ENCODE data around the gene SLCO4A1. TPM values are rescaled to one million over a fixed set of nuclear protein-coding genes. Genes with fewer than 3 reads are reported as not detected.
A peak's percentile ranks its signal among the peaks of the same experiment; 100 is the strongest.

The SLCO4A1 gene
- total RNA-seq, 1 experiment from 2014 or later, result 6.0 TPM

DNA sequence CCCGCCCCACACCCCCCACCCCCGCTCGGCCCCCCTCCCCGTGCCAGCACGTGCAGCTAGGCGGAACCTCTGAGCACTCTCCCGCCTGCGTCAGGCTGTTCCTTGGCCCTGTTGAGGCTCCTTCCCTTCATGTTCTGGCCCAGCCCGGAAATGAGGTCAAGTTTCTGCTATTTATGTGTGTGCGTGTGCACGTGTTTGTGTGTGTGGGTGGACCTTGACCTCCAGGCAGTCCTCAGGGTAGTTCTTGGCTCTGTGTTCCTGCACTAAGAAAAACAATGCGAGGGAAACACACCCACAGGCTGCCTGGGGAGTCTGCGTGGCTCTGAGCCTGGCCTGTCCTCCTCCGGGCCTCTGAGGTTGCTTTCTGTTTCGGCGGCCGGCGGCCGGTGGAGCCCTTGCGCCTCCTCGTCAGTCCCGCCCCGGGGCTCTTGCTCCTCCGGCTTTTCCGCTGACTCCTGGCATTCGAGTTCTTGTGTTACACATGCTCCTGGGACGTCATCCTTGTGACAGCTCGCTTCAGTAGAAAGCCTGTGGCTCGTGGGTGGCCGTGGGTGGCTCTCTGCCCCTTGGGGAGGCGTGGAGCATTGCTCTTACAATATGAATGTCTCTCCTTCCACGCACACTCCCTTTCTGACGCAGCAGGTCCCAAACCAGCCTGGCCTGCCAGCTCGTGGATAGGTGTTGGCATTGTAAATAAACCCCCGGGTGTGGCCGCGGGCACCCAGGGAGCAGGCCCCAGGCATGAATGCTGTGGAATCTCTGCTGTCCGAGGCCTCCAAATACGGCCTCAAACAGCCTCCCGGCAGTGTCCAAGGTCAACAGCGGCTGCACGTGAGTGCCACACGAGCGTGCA, 10.0 kb downstream of the SLCO4A1 start:
- Histone ChIP-seq H3K4me1 (replicated peaks) (peaks cover 26% of the 10 kb centered on the region), H3K27me3 (replicated peaks) (no peaks in the 10 kb centered on the region), H3K36me3 (peaks cover 2% of the 10 kb centered on the region; the same call in 1 of the 2 replicates), H3K27ac (peak overlapping the region; percentile 67), H3K9me3 (replicated peaks) (no peaks in the 10 kb centered on the region), H3K4me3 (peak overlapping the region; percentile 20)
- peak; percentile 93 to 96 for DNase-seq (ENCODE audit: low read depth in 1 of 2, low spot score in 2 of 2)

DNA sequence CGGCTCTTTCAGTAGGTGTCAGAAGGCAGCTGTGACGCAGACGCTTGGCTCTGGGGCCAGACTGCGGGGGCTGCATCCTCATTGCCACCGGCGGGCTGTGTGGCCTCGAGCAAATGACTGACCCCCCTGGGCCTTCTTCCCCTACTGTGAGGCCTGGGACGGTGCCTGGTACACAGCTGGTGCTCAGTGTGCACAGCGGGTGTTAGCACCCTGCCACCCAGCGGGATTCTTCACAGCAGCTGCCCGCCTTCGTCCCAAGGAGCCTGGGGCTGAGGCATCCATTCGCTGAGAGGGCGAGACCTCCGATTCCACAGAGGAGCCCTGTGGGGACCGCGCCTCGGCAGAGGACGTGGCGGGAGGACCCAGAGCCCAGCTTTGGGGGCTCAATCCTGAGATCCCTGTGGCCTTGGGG, 10.6 kb downstream of the SLCO4A1 start:
- H3K9me3 ChIP-seq (replicated peaks), result no peaks in the 10 kb centered on the region
- peaks cover 2% of the 10 kb centered on the region; the same call in 1 of the 2 replicates for H3K36me3 ChIP-seq
- peaks cover 26% of the 10 kb centered on the region for H3K4me1 ChIP-seq (replicated peaks)
- H3K4me3 ChIP-seq, result no peak overlapping the region
- DNase-seq (ENCODE audit: low read depth in 1 of 2, low spot score in 2 of 2), result no peak
- H3K27me3 ChIP-seq (replicated peaks), result no peaks in the 10 kb centered on the region
- H3K27ac ChIP-seq, result peak overlapping the region; percentile 67

GRCh38 chr20:62653373-62653772, 11.1 kb downstream of the SLCO4A1 start:
- no peak overlapping the region; the same call in 1 of the 2 replicates for H3K27ac ChIP-seq
- H3K9me3 ChIP-seq (replicated peaks), result no peaks in the 10 kb centered on the region
- H3K4me3 ChIP-seq, result no peak overlapping the region
- H3K4me1 ChIP-seq (replicated peaks), result peaks cover 26% of the 10 kb centered on the region
- DNase-seq (ENCODE audit: low read depth in 1 of 2, low spot score in 2 of 2), result no peak
- peaks cover 2% of the 10 kb centered on the region; the same call in 1 of the 2 replicates for H3K36me3 ChIP-seq
- no peaks in the 10 kb centered on the region for H3K27me3 ChIP-seq (replicated peaks)

DNA sequence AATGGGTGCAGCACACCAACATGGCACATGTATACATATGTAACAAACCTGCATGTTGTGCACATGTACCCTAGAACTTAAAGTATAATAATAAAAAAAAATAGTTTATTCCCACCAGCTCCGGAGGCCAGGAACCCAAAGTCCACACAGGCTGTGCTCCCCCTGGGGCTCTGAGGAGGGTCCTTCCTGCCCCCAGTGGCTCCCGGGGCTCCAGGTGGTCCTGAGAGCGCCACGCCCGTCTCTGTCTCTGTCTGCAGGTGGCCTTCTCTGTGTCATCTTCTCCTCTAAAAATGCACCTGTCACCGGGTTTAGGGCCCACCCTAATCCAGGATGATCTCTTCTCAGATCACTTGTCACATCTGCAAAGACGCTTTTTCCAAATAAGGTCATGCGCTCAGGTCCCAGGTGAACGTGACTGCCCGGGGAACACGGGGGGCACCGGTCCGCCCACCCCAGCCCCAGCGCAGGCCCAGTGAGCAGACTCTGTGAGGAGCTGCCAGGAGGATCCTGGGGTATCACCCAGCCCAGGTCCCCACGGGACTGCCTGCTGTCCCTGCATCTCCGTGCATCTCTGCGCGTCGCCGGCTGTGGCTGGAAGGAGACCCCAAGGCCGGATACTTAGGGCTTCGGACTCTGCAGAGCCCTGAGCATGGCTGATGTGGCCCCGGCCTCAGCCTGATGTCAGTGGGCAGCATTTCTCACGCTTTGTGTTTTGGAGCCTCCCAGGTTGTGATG, 11.8 kb downstream of the SLCO4A1 start:
- Histone ChIP-seq H3K9me3 (replicated peaks) (no peaks in the 10 kb centered on the region), H3K4me1 (replicated peaks) (peaks cover 26% of the 10 kb centered on the region), H3K4me3 (no peak overlapping the region), H3K27me3 (replicated peaks) (no peaks in the 10 kb centered on the region), H3K27ac (no peak overlapping the region), H3K36me3 (peaks cover 2% of the 10 kb centered on the region; the same call in 1 of the 2 replicates)
- no peak for DNase-seq (ENCODE audit: low read depth in 1 of 2, low spot score in 2 of 2)

DNA sequence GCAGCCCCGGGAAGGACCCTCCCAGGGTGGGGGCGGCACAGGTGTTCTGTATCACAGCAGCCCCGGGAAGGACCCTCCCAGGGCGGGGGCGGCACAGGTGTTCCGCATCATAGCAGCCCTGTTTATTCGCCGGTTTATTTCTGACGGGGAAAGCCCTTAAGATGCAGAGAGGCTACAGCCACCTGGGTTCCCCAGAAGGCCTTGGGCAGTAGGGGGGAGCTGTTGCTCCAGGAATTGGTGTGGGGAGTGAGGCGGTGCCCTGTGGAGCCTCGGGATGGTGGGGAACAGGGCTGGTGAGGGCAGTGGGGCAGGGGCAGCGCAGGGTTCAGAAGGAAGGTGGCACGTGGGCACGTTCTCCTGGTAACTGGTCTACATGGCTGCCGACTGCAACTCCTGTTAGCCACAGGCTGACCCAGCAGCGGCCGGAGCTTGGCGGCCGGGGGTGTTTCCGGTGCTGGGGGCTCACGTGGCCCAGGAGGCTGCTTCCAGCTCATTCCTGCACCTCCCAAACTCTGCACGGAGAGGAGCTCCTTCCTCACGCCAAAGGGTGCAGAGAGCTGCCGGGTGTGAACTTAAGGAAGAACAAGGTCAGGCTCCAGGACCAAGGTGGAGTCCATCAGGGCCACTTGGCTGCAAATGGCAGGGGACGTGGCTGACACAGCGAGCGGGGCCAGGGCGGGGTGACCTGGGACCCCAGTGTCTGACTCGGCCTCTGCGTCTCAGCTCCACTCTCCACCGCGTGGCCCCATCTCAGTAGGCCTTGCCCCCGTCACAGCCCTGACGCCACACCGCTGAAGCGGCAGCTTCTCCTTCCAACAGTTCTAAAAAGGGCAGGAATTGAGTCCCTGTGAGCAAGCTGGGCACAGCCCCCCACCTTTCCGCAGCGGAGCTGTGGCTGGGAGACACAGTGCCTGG, 13.2 kb downstream of the SLCO4A1 start:
- no peak overlapping the region for H3K27ac ChIP-seq
- no peak for DNase-seq (ENCODE audit: low read depth in 1 of 2, low spot score in 2 of 2)
- H3K4me1 ChIP-seq (replicated peaks), result peaks cover 26% of the 10 kb centered on the region
- no peak overlapping the region for H3K4me3 ChIP-seq
- no peaks in the 10 kb centered on the region for H3K9me3 ChIP-seq (replicated peaks)
- H3K36me3 ChIP-seq, result peaks cover 2% of the 10 kb centered on the region; the same call in 1 of the 2 replicates
- H3K27me3 ChIP-seq (replicated peaks), result no peaks in the 10 kb centered on the region

- DNase-seq (ENCODE audit: low read depth in 1 of 2, low spot score in 2 of 2), result no peak
- Histone ChIP-seq H3K27me3 (replicated peaks) (no peaks in the 10 kb centered on the region), H3K4me3 (no peak overlapping the region), H3K27ac (no peak overlapping the region), H3K36me3 (peaks cover 6% of the 10 kb centered on the region; the same call in 1 of the 2 replicates), H3K9me3 (replicated peaks) (no peaks in the 10 kb centered on the region), H3K4me1 (replicated peaks) (peaks cover 19% of the 10 kb centered on the region)
These were observed 14.1 kb downstream of the SLCO4A1 start for GRCh38 chr20:62656197-62656918.

GRCh38 chr20:62656919-62657588, 14.8 kb downstream of the SLCO4A1 start:
- Histone ChIP-seq H3K27ac (no peak overlapping the region), H3K27me3 (replicated peaks) (no peaks in the 10 kb centered on the region), H3K4me3 (no peak overlapping the region), H3K36me3 (peaks cover 4% of the 10 kb centered on the region; the same call in 1 of the 2 replicates), H3K4me1 (replicated peaks) (peaks cover 17% of the 10 kb centered on the region), H3K9me3 (replicated peaks) (no peaks in the 10 kb centered on the region)
- no peak for DNase-seq (ENCODE audit: low read depth in 1 of 2, low spot score in 2 of 2)

GRCh38 chr20:62657589-62657942, 15.3 kb downstream of the SLCO4A1 start:
- DNase-seq (ENCODE audit: low read depth in 1 of 2, low spot score in 2 of 2), result no peak
- peaks cover 4% of the 10 kb centered on the region; the same call in 1 of the 2 replicates for H3K36me3 ChIP-seq
- H3K9me3 ChIP-seq (replicated peaks), result no peaks in the 10 kb centered on the region
- no peak overlapping the region for H3K4me3 ChIP-seq
- peaks cover 15% of the 10 kb centered on the region for H3K4me1 ChIP-seq (replicated peaks)
- H3K27ac ChIP-seq, result no peak overlapping the region
- H3K27me3 ChIP-seq (replicated peaks), result no peaks in the 10 kb centered on the region

- DNase-seq (ENCODE audit: low read depth in 1 of 2, low spot score in 2 of 2), result no peak
- Histone ChIP-seq H3K36me3 (peaks cover 4% of the 10 kb centered on the region; the same call in 1 of the 2 replicates), H3K4me1 (replicated peaks) (peaks cover 12% of the 10 kb centered on the region), H3K4me3 (no peak overlapping the region), H3K27ac (no peak overlapping the region), H3K27me3 (replicated peaks) (no peaks in the 10 kb centered on the region), H3K9me3 (replicated peaks) (no peaks in the 10 kb centered on the region)
These were observed 15.7 kb downstream of the SLCO4A1 start for GRCh38 chr20:62657956-62658355.

GRCh38 chr20:62658593-62659178, 16.4 kb downstream of the SLCO4A1 start:
- no peak for DNase-seq (ENCODE audit: low read depth in 1 of 2, low spot score in 2 of 2)
- Histone ChIP-seq H3K27me3 (replicated peaks) (no peaks in the 10 kb centered on the region), H3K36me3 (peaks cover 4% of the 10 kb centered on the region; the same call in 1 of the 2 replicates), H3K27ac (no peak overlapping the region), H3K4me3 (no peak overlapping the region), H3K9me3 (replicated peaks) (no peaks in the 10 kb centered on the region), H3K4me1 (replicated peaks) (peaks cover 6% of the 10 kb centered on the region)

DNA sequence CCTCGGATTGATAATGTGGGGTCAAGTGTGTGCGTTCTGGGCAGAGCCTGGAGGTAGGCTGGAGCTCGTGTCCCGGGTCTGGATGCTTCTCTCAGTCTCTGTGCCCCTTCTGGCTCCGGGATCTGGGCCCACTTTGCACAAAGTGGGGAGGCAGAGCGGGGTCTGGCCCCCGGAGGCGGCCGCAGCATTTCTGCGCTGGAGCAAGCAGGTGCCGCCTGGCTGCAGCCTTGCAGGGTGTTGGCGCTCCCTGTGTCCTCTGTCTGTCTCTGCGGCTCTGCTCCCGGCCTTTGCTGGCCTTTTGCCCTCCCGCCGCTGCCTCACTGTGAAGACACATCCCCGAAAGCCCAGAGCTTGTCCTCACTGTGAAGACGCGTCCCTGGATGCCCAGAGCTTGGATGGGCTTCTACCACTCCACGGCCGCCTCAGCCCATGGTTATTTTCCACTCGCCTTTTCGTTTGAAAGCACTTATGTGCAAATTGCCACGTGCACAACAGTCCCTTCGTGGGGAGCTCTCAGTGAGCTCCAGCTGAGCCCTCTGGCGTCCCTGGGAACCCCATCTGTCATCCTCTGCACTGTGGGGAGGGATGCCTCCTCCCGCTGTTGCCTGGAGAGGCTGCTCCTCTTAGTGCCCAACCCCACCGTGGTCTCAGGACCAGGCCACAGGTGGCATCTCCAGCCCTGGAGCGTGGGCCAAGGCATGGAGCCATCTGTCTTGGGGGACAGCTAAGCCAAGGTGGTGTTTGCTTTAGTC, 17.4 kb downstream of the SLCO4A1 start:
- H3K27me3 ChIP-seq (replicated peaks), result no peaks in the 10 kb centered on the region
- H3K36me3 ChIP-seq, result peaks cover 4% of the 10 kb centered on the region; the same call in 1 of the 2 replicates
- H3K4me1 ChIP-seq (replicated peaks), result peaks cover 6% of the 10 kb centered on the region
- H3K27ac ChIP-seq, result no peak overlapping the region
- DNase-seq (ENCODE audit: low read depth in 1 of 2, low spot score in 2 of 2), result no peak
- H3K4me3 ChIP-seq, result no peak overlapping the region
- H3K9me3 ChIP-seq (replicated peaks), result no peaks in the 10 kb centered on the region

Data from SJSA1 (cell line).